Measurements from ENCODE around the gene MSTN. TPM values are rescaled to one million over a fixed set of nuclear protein-coding genes. Genes with fewer than 3 reads are reported as not detected.
"Not testable (repeated sequence)": the region's sequence is repeated elsewhere in the genome, so short reads cannot be mapped to it uniquely, and the experiment has no call there.

Gene MSTN
- total and polyA plus RNA-seq, 2 experiments from 2014 or later: 0.17 to 0.23 TPM

- WGBS (ENCODE audit: low lambda C conversion rate, missing lambda C conversion rate): 91% methylated on average over 1 of the region's 1 CpG
- Histone ChIP-seq H3K4me1 (ENCODE audit: insufficient read depth) (no peaks in the 10 kb centered on the region), H3K9me2 (replicated peaks; ENCODE audit: insufficient read depth) (no peaks in the 10 kb centered on the region), H3K9me3 (ENCODE audit: low read depth) (no peaks in the 10 kb centered on the region), H3K79me2 (no peaks in the 10 kb centered on the region), H2AFZ (no peak overlapping the region), H3K27ac (no peak overlapping the region), H3K27me3 (no peaks in the 10 kb centered on the region), H3K4me3 (no peak overlapping the region), H3K4me2 (no peak overlapping the region), H3K36me3 (replicated peaks; ENCODE audit: insufficient read depth, low read depth) (no peaks in the 10 kb centered on the region), H4K20me1 (ENCODE audit: insufficient read depth, poor library complexity, severe bottlenecking) (no peaks in the 10 kb centered on the region)
- no peak for TF ChIP-seq CTCF (IDR thresholded peaks at IDR 0.05; ENCODE audit: poor library complexity)
- no peak for TF ChIP-seq EZH2 (IDR thresholded peaks at IDR 0.05; ENCODE audit: borderline replicate concordance)
- no peak for TF ChIP-seq EZH2phosphoT487 (IDR thresholded peaks at IDR 0.05; ENCODE audit: low read depth, severe bottlenecking, unreplicated experiment)
- no peak for DNase-seq (ENCODE audit: low spot score)
These were observed 44.7 kb downstream of the MSTN start for GRCh38 chr2:190017837-190018236.

- not testable (repeated sequence) for DNase-seq (ENCODE audit: low spot score); H3K79me2 ChIP-seq; H3K4me2 ChIP-seq; H3K27ac ChIP-seq; H3K27me3 ChIP-seq; H2AFZ ChIP-seq; H4K20me1 ChIP-seq (ENCODE audit: insufficient read depth, poor library complexity, severe bottlenecking); H3K9me3 ChIP-seq (ENCODE audit: low read depth); H3K9me2 ChIP-seq (replicated peaks; ENCODE audit: insufficient read depth); H3K36me3 ChIP-seq (replicated peaks; ENCODE audit: insufficient read depth, low read depth); H3K4me1 ChIP-seq (ENCODE audit: insufficient read depth); H3K4me3 ChIP-seq
- 85% methylated on average over 1 of the region's 1 CpG for WGBS (ENCODE audit: low lambda C conversion rate, missing lambda C conversion rate)
These were observed 46.6 kb downstream of the MSTN start for GRCh38 chr2:190015969-190016368.

Data from hepatocyte (in vitro differentiated cells).